ENCODE data around the gene NOD2.

The NOD2 gene

DNA sequence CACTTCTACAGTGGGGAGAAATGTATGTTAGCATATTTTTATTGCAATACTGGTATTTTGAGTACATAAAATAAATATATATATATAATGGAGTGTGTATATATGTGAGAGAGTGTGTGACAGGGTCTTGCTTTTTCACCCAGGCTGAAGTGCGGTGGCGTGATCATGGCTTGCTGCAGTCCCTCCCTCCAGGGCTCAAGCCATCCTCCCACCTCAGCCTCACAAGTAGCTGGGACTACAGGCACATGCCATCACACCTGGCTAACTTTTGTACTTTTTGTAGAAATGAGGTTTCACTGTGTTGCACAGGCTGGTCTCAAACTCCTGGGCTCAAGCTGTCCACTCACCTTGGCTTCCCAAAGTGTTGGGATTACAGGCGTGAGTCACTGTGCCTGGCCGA, 52.5 kb downstream of the NOD2 start:
- no peak overlapping the region for H3K4me3 ChIP-seq (ENCODE audit: low read length in 2 of 2)
- H3K9ac ChIP-seq (ENCODE audit: low read depth, low read length, poor library complexity), result no peak overlapping the region
- H3K4me2 ChIP-seq (ENCODE audit: insufficient read depth, low read length, poor library complexity, severe bottlenecking), result no peak overlapping the region
- H3K9me3 ChIP-seq (replicated peaks in 1 of 2; ENCODE audit: control insufficient read depth in 2 of 2, insufficient read depth in 1 of 2, low read depth in 1 of 2, low read length in 2 of 2), result no peaks in the 10 kb centered on the region
- DNase-seq (ENCODE audit: low spot score), result no peak
- H3K79me1 ChIP-seq (ENCODE audit: low read depth, low read length), result no peaks in the 10 kb centered on the region
- no peak overlapping the region for H2AFZ ChIP-seq (ENCODE audit: low read length)
- WGBS, 2 donors (ENCODE audit: extremely low coverage in 2 of 2, insufficient read length in 2 of 2, insufficient replicate concordance in 1 of 2), result no CpG with 5 or more reads among the region's 4 CpGs
- H3K18ac ChIP-seq (ENCODE audit: low read length), result no peak overlapping the region
- no peak overlapping the region for H4K8ac ChIP-seq (ENCODE audit: low read depth, low read length)
- H2BK15ac ChIP-seq (ENCODE audit: low read length), result no peak overlapping the region
- H2BK5ac ChIP-seq (ENCODE audit: low read length), result no peak overlapping the region
- no peak overlapping the region for H2BK120ac ChIP-seq (ENCODE audit: low read depth, low read length)
- H3K36me3 ChIP-seq (replicated peaks in 1 of 2; ENCODE audit: control insufficient read depth in 2 of 2, insufficient read depth in 2 of 2, low read length in 2 of 2), result peaks cover 0 to 11% of the 10 kb centered on the region in 2 donors
- H3K4ac ChIP-seq (ENCODE audit: low read length), result no peak overlapping the region
- H3K4me1 ChIP-seq (ENCODE audit: control insufficient read depth in 2 of 2, insufficient read depth in 1 of 2, low read depth in 1 of 2, low read length in 2 of 2), result peaks cover 3 to 8% of the 10 kb centered on the region in 2 donors
- no peak overlapping the region for H4K91ac ChIP-seq (ENCODE audit: low read depth, low read length, poor library complexity)
- no peak overlapping the region for H2BK12ac ChIP-seq (ENCODE audit: low read length)
- no peak overlapping the region for H3K14ac ChIP-seq (ENCODE audit: low read length)
- H3K23ac ChIP-seq (ENCODE audit: low read depth, low read length, poor library complexity), result no peak overlapping the region
- no peaks in the 10 kb centered on the region for H3K27me3 ChIP-seq (ENCODE audit: control insufficient read depth in 3 of 3, insufficient read depth in 3 of 3, low read depth in 1 of 3, low read length in 3 of 3)
- no peak overlapping the region for H3K27ac ChIP-seq (replicated peaks; ENCODE audit: low read length)
- H2AK5ac ChIP-seq (ENCODE audit: low read depth, low read length), result no peak overlapping the region

GRCh38 chr16:50747207-50747956, 54.0 kb downstream of the NOD2 start:
- WGBS, 2 donors (ENCODE audit: extremely low coverage in 2 of 2, insufficient read length in 2 of 2, insufficient replicate concordance in 1 of 2), result no CpG with 5 or more reads among the region's 7 CpGs
- Histone ChIP-seq H3K4me2 (ENCODE audit: insufficient read depth, low read length, poor library complexity, severe bottlenecking) (no peak overlapping the region), H3K9ac (ENCODE audit: low read depth, low read length, poor library complexity) (no peak overlapping the region), H3K14ac (ENCODE audit: low read length) (no peak overlapping the region), H4K91ac (ENCODE audit: low read depth, low read length, poor library complexity) (no peak overlapping the region), H3K4ac (ENCODE audit: low read length) (no peak overlapping the region), H3K36me3 (replicated peaks in 1 of 2; ENCODE audit: control insufficient read depth in 2 of 2, insufficient read depth in 2 of 2, low read length in 2 of 2) (peaks cover 0 to 14% of the 10 kb centered on the region in 2 donors), H3K4me3 (ENCODE audit: low read length in 2 of 2) (no peak overlapping the region), H2BK12ac (ENCODE audit: low read length) (no peak overlapping the region), H3K79me1 (ENCODE audit: low read depth, low read length) (no peaks in the 10 kb centered on the region), H2BK120ac (ENCODE audit: low read depth, low read length) (no peak overlapping the region), H4K8ac (ENCODE audit: low read depth, low read length) (no peak overlapping the region), H2BK5ac (ENCODE audit: low read length) (no peak overlapping the region), H3K4me1 (ENCODE audit: control insufficient read depth in 2 of 2, insufficient read depth in 1 of 2, low read depth in 1 of 2, low read length in 2 of 2) (peaks cover 0 to 8% of the 10 kb centered on the region in 2 donors), H2AK5ac (ENCODE audit: low read depth, low read length) (no peak overlapping the region), H3K18ac (ENCODE audit: low read length) (no peak overlapping the region), H2AFZ (ENCODE audit: low read length) (no peak overlapping the region), H3K27me3 (ENCODE audit: control insufficient read depth in 3 of 3, insufficient read depth in 3 of 3, low read depth in 1 of 3, low read length in 3 of 3) (no peaks in the 10 kb centered on the region), H3K27ac (replicated peaks; ENCODE audit: low read length) (no peak overlapping the region), H3K23ac (ENCODE audit: low read depth, low read length, poor library complexity) (no peak overlapping the region), H2BK15ac (ENCODE audit: low read length) (no peak overlapping the region), H3K9me3 (replicated peaks in 1 of 2; ENCODE audit: control insufficient read depth in 2 of 2, insufficient read depth in 1 of 2, low read depth in 1 of 2, low read length in 2 of 2) (no peaks in the 10 kb centered on the region)
- no peak for DNase-seq (ENCODE audit: low spot score)

DNA sequence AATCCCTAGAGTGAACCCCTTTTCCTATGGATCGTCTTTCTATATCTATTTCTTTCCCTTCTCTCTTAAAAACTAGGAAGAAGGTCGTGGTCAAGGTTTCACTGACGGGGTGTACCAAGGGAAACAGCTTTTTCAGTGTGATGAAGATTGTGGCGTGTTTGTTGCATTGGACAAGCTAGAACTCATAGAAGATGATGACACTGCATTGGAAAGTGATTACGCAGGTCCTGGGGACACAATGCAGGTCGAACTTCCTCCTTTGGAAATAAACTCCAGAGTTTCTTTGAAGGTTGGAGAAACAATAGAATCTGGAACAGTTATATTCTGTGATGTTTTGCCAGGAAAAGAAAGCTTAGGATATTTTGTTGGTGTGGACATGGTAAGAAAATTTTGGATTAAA, 58.1 kb downstream of the NOD2 start:
- no peak overlapping the region for H3K27ac ChIP-seq (replicated peaks; ENCODE audit: low read length)
- no peaks in the 10 kb centered on the region for H3K9me3 ChIP-seq (replicated peaks in 1 of 2; ENCODE audit: control insufficient read depth in 2 of 2, insufficient read depth in 1 of 2, low read depth in 1 of 2, low read length in 2 of 2)
- WGBS, 2 donors (ENCODE audit: extremely low coverage in 2 of 2, insufficient read length in 2 of 2, insufficient replicate concordance in 1 of 2), result no CpG with 5 or more reads among the region's 6 CpGs
- no peak overlapping the region for H2AK5ac ChIP-seq (ENCODE audit: low read depth, low read length)
- DNase-seq (ENCODE audit: low spot score), result no peak
- H3K36me3 ChIP-seq (replicated peaks in 1 of 2; ENCODE audit: control insufficient read depth in 2 of 2, insufficient read depth in 2 of 2, low read length in 2 of 2), result peaks cover 0 to 21% of the 10 kb centered on the region in 2 donors
- no peak overlapping the region for H2BK120ac ChIP-seq (ENCODE audit: low read depth, low read length)
- no peak overlapping the region for H3K23ac ChIP-seq (ENCODE audit: low read depth, low read length, poor library complexity)
- H2AFZ ChIP-seq (ENCODE audit: low read length), result no peak overlapping the region
- no peak overlapping the region for H2BK5ac ChIP-seq (ENCODE audit: low read length)
- no peak overlapping the region for H4K8ac ChIP-seq (ENCODE audit: low read depth, low read length)
- H3K4ac ChIP-seq (ENCODE audit: low read length), result no peak overlapping the region
- H2BK15ac ChIP-seq (ENCODE audit: low read length), result no peak overlapping the region
- H3K4me3 ChIP-seq (ENCODE audit: low read length in 2 of 2), result no peak overlapping the region
- no peaks in the 10 kb centered on the region for H3K27me3 ChIP-seq (ENCODE audit: control insufficient read depth in 3 of 3, insufficient read depth in 3 of 3, low read depth in 1 of 3, low read length in 3 of 3)
- H3K79me1 ChIP-seq (ENCODE audit: low read depth, low read length), result no peaks in the 10 kb centered on the region
- no peak overlapping the region for H3K18ac ChIP-seq (ENCODE audit: low read length)
- H3K14ac ChIP-seq (ENCODE audit: low read length), result no peak overlapping the region
- H2BK12ac ChIP-seq (ENCODE audit: low read length), result no peak overlapping the region
- peaks cover 0 to 4% of the 10 kb centered on the region in 2 donors for H3K4me1 ChIP-seq (ENCODE audit: control insufficient read depth in 2 of 2, insufficient read depth in 1 of 2, low read depth in 1 of 2, low read length in 2 of 2)
- no peak overlapping the region for H3K4me2 ChIP-seq (ENCODE audit: insufficient read depth, low read length, poor library complexity, severe bottlenecking)
- no peak overlapping the region for H3K9ac ChIP-seq (ENCODE audit: low read depth, low read length, poor library complexity)
- H4K91ac ChIP-seq (ENCODE audit: low read depth, low read length, poor library complexity), result no peak overlapping the region

GRCh38 chr16:50752471-50753235, 59.2 kb downstream of the NOD2 start:
- Histone ChIP-seq H3K27ac (replicated peaks; ENCODE audit: low read length) (no peak overlapping the region), H3K9me3 (replicated peaks in 1 of 2; ENCODE audit: control insufficient read depth in 2 of 2, insufficient read depth in 1 of 2, low read depth in 1 of 2, low read length in 2 of 2) (no peaks in the 10 kb centered on the region)
- whole genome bisulfite sequencing, 2 donors (ENCODE audit: extremely low coverage in 2 of 2, insufficient read length in 2 of 2, insufficient replicate concordance in 1 of 2), result no CpG with 5 or more reads among the region's 4 CpGs

More at GRCh38 chr16:50752471-50753235, 59.2 kb downstream of the NOD2 start:
- H3K79me1 ChIP-seq (ENCODE audit: low read depth, low read length), result no peaks in the 10 kb centered on the region
- no peak overlapping the region for H2BK120ac ChIP-seq (ENCODE audit: low read depth, low read length)
- H2BK12ac ChIP-seq (ENCODE audit: low read length), result no peak overlapping the region
- no peak overlapping the region for H3K23ac ChIP-seq (ENCODE audit: low read depth, low read length, poor library complexity)
- no peak overlapping the region for H3K4me3 ChIP-seq (ENCODE audit: low read length in 2 of 2)
- H3K4me2 ChIP-seq (ENCODE audit: insufficient read depth, low read length, poor library complexity, severe bottlenecking), result no peak overlapping the region
- H4K91ac ChIP-seq (ENCODE audit: low read depth, low read length, poor library complexity), result no peak overlapping the region
- no peaks in the 10 kb centered on the region for H3K27me3 ChIP-seq (ENCODE audit: control insufficient read depth in 3 of 3, insufficient read depth in 3 of 3, low read depth in 1 of 3, low read length in 3 of 3)
- no peak overlapping the region for H2AK5ac ChIP-seq (ENCODE audit: low read depth, low read length)
- no peak overlapping the region for H2BK5ac ChIP-seq (ENCODE audit: low read length)
- H3K4ac ChIP-seq (ENCODE audit: low read length), result no peak overlapping the region
- no peak overlapping the region for H2BK15ac ChIP-seq (ENCODE audit: low read length)
- H3K36me3 ChIP-seq (replicated peaks in 1 of 2; ENCODE audit: control insufficient read depth in 2 of 2, insufficient read depth in 2 of 2, low read length in 2 of 2), result peaks cover 0 to 21% of the 10 kb centered on the region in 2 donors
- DNase-seq (ENCODE audit: low spot score), result no peak
- H3K14ac ChIP-seq (ENCODE audit: low read length), result no peak overlapping the region
- H2AFZ ChIP-seq (ENCODE audit: low read length), result no peak overlapping the region
- H3K18ac ChIP-seq (ENCODE audit: low read length), result no peak overlapping the region
- no peak overlapping the region for H4K8ac ChIP-seq (ENCODE audit: low read depth, low read length)
- H3K9ac ChIP-seq (ENCODE audit: low read depth, low read length, poor library complexity), result no peak overlapping the region
- no peaks in the 10 kb centered on the region for H3K4me1 ChIP-seq (ENCODE audit: control insufficient read depth in 2 of 2, insufficient read depth in 1 of 2, low read depth in 1 of 2, low read length in 2 of 2)

Measured in neuronal stem cell (in vitro differentiated cells).